ENCODE data around the gene FAM114A2.

The FAM114A2 gene

GRCh38 chr5:154059583-154059982 lies 20.9 kb upstream of the FAM114A2 start:
- ATAC-seq = peak; percentile 75
- DNase-seq (ENCODE audit: low spot score in 2 of 2) = no peak
- Mint-ChIP-seq H3K36me3 (peaks cover 18% of the 10 kb centered on the region), H3K4me1 (peaks cover 25% of the 10 kb centered on the region), H3K4me3 (peak overlapping the region; percentile 6), H3K9me3 (no peaks in the 10 kb centered on the region), H3K27ac (peak overlapping the region; percentile 69)

- peaks cover 24% of the 10 kb centered on the region for H3K36me3 Mint-ChIP-seq
- ATAC-seq = peak; percentile 46
- peak overlapping the region; percentile 20 for H3K4me3 Mint-ChIP-seq
- H3K27ac Mint-ChIP-seq = peak overlapping the region; percentile 69
- peaks cover 25% of the 10 kb centered on the region for H3K4me1 Mint-ChIP-seq
- no peaks in the 10 kb centered on the region for H3K9me3 Mint-ChIP-seq
- no peak for DNase-seq (ENCODE audit: low spot score in 2 of 2)
These were observed 20.3 kb upstream of the FAM114A2 start for GRCh38 chr5:154059039-154059430.

- peak; percentile 46 for ATAC-seq
- Mint-ChIP-seq H3K36me3 (peaks cover 30% of the 10 kb centered on the region), H3K9me3 (no peaks in the 10 kb centered on the region), H3K4me1 (peaks cover 25% of the 10 kb centered on the region), H3K4me3 (peak overlapping the region; percentile 20), H3K27ac (peak overlapping the region; percentile 69)
- no peak for DNase-seq (ENCODE audit: low spot score in 2 of 2)
These were observed 19.6 kb upstream of the FAM114A2 start for GRCh38 chr5:154058055-154059038.

GRCh38 chr5:154055201-154055600 lies 16.5 kb upstream of the FAM114A2 start:
- no peak overlapping the region for H3K27ac Mint-ChIP-seq
- H3K4me3 Mint-ChIP-seq = no peak overlapping the region
- H3K36me3 Mint-ChIP-seq = peaks cover 60% of the 10 kb centered on the region
- ATAC-seq (no peak), DNase-seq (ENCODE audit: low spot score in 2 of 2) (no peak)
- H3K9me3 Mint-ChIP-seq = no peaks in the 10 kb centered on the region
- H3K4me1 Mint-ChIP-seq = peaks cover 25% of the 10 kb centered on the region

- Mint-ChIP-seq H3K4me3 (no peak overlapping the region), H3K9me3 (no peaks in the 10 kb centered on the region), H3K27ac (no peak overlapping the region), H3K4me1 (peaks cover 22% of the 10 kb centered on the region), H3K36me3 (peaks cover 69% of the 10 kb centered on the region)
- DNase-seq (ENCODE audit: low spot score in 2 of 2) (no peak), ATAC-seq (peak; percentile 51)
These were observed 14.8 kb upstream of the FAM114A2 start for GRCh38 chr5:154053468-154053867.

GRCh38 chr5:154049636-154050035 lies 10.9 kb upstream of the FAM114A2 start:
- no peak overlapping the region for H3K4me3 Mint-ChIP-seq
- H3K4me1 Mint-ChIP-seq = peaks cover 38% of the 10 kb centered on the region
- H3K36me3 Mint-ChIP-seq = peaks cover 52% of the 10 kb centered on the region
- H3K27ac Mint-ChIP-seq = no peak overlapping the region
- H3K9me3 Mint-ChIP-seq = no peaks in the 10 kb centered on the region
- ATAC-seq (no peak), DNase-seq (ENCODE audit: low spot score in 2 of 2) (no peak)

- Mint-ChIP-seq H3K9me3 (no peaks in the 10 kb centered on the region), H3K4me3 (peak overlapping the region; percentile 24), H3K27ac (peak overlapping the region; percentile 72), H3K36me3 (peaks cover 29% of the 10 kb centered on the region), H3K4me1 (peaks cover 49% of the 10 kb centered on the region)
- no peak for DNase-seq (ENCODE audit: low spot score in 2 of 2)
- peak; percentile 68 for ATAC-seq
These were observed 8.6 kb upstream of the FAM114A2 start for GRCh38 chr5:154047324-154047723.

- no peak for ATAC-seq
- Mint-ChIP-seq H3K27ac (peak overlapping the region; percentile 72), H3K4me3 (no peak overlapping the region), H3K36me3 (peaks cover 22% of the 10 kb centered on the region), H3K4me1 (peaks cover 56% of the 10 kb centered on the region), H3K9me3 (no peaks in the 10 kb centered on the region)
- DNase-seq (ENCODE audit: low spot score in 2 of 2) = no peak
These were observed 7.8 kb upstream of the FAM114A2 start for GRCh38 chr5:154046486-154046885.

- DNase-seq (ENCODE audit: low spot score in 2 of 2) = no peak
- peak overlapping the region; percentile 81 for H3K27ac Mint-ChIP-seq
- H3K36me3 Mint-ChIP-seq = peaks cover 3% of the 10 kb centered on the region
- peaks cover 64% of the 10 kb centered on the region for H3K4me1 Mint-ChIP-seq
- no peak for ATAC-seq
- H3K4me3 Mint-ChIP-seq = no peak overlapping the region
- H3K9me3 Mint-ChIP-seq = no peaks in the 10 kb centered on the region
These were observed 5.9 kb upstream of the FAM114A2 start for GRCh38 chr5:154044581-154044980.

- ATAC-seq = no peak
- peaks cover 3% of the 10 kb centered on the region for H3K36me3 Mint-ChIP-seq
- H3K4me1 Mint-ChIP-seq = peaks cover 65% of the 10 kb centered on the region
- H3K4me3 Mint-ChIP-seq = no peak overlapping the region
- no peaks in the 10 kb centered on the region for H3K9me3 Mint-ChIP-seq
- DNase-seq (ENCODE audit: low spot score in 2 of 2) = no peak
- H3K27ac Mint-ChIP-seq = peak overlapping the region; percentile 81
These were observed 5.4 kb upstream of the FAM114A2 start for GRCh38 chr5:154044099-154044498.

GRCh38 chr5:154042766-154043165 lies 4.1 kb upstream of the FAM114A2 start:
- Mint-ChIP-seq H3K9me3 (no peaks in the 10 kb centered on the region), H3K36me3 (peaks cover 11% of the 10 kb centered on the region), H3K27ac (no peak overlapping the region), H3K4me1 (peaks cover 66% of the 10 kb centered on the region), H3K4me3 (no peak overlapping the region)
- DNase-seq (ENCODE audit: low spot score in 2 of 2) = no peak
- ATAC-seq = no peak

GRCh38 chr5:154039458-154039829 lies 734 bp upstream of the FAM114A2 start:
- DNase-seq (ENCODE audit: low spot score in 2 of 2) (no peak), ATAC-seq (no peak)
- Mint-ChIP-seq H3K9me3 (no peaks in the 10 kb centered on the region), H3K4me3 (peak overlapping the region; percentile 94), H3K27ac (peak overlapping the region; percentile 95), H3K36me3 (peaks cover 11% of the 10 kb centered on the region), H3K4me1 (peaks cover 50% of the 10 kb centered on the region)

GRCh38 chr5:154038261-154038706 lies 426 bp downstream of the FAM114A2 start:
- Mint-ChIP-seq H3K4me3 (peak overlapping the region; percentile 94), H3K9me3 (no peaks in the 10 kb centered on the region), H3K36me3 (peaks cover 16% of the 10 kb centered on the region), H3K4me1 (peaks cover 41% of the 10 kb centered on the region), H3K27ac (peak overlapping the region; percentile 95)
- ATAC-seq (peak; percentile 78), DNase-seq (ENCODE audit: low spot score in 2 of 2) (no peak)

- no peak for DNase-seq (ENCODE audit: low spot score in 2 of 2)
- Mint-ChIP-seq H3K4me1 (peaks cover 23% of the 10 kb centered on the region), H3K27ac (no peak overlapping the region), H3K9me3 (no peaks in the 10 kb centered on the region), H3K4me3 (no peak overlapping the region), H3K36me3 (peaks cover 22% of the 10 kb centered on the region)
- no peak for ATAC-seq
These were observed 3.8 kb downstream of the FAM114A2 start for GRCh38 chr5:154034944-154035343.

GRCh38 chr5:154031937-154032489 lies 6.7 kb downstream of the FAM114A2 start:
- DNase-seq (ENCODE audit: low spot score in 2 of 2) (no peak), ATAC-seq (no peak)
- H3K27ac Mint-ChIP-seq = no peak overlapping the region
- no peaks in the 10 kb centered on the region for H3K9me3 Mint-ChIP-seq
- peaks cover 35% of the 10 kb centered on the region for H3K36me3 Mint-ChIP-seq
- no peak overlapping the region for H3K4me3 Mint-ChIP-seq
- peaks cover 3% of the 10 kb centered on the region for H3K4me1 Mint-ChIP-seq

GRCh38 chr5:154025951-154026350 lies 12.8 kb downstream of the FAM114A2 start:
- no peaks in the 10 kb centered on the region for H3K9me3 Mint-ChIP-seq
- no peak overlapping the region for H3K4me3 Mint-ChIP-seq
- H3K4me1 Mint-ChIP-seq = peaks cover 2% of the 10 kb centered on the region
- peaks cover 61% of the 10 kb centered on the region for H3K36me3 Mint-ChIP-seq
- no peak for ATAC-seq
- H3K27ac Mint-ChIP-seq = no peak overlapping the region
- no peak for DNase-seq (ENCODE audit: low spot score in 2 of 2)

Measured in stimulated activated effector memory CD8-positive, alpha-beta T cell treated with anti-CD3 and anti-CD28 coated beads, Interleukin-12 subunit alpha, Interleukin-12 subunit beta, amount 100 ng/mL, for 72 hours (primary cell).